Measurements from ENCODE around the gene PCDHGA7. TPM values are rescaled to one million over a fixed set of nuclear protein-coding genes. Genes with fewer than 3 reads are reported as not detected.
"Not testable (repeated sequence)": the region's sequence is repeated elsewhere in the genome, so short reads cannot be mapped to it uniquely, and the experiment has no call there.

PCDHGA7 gene
- under 1 TPM; 0.26 to 0.28 TPM for total RNA-seq

DNA sequence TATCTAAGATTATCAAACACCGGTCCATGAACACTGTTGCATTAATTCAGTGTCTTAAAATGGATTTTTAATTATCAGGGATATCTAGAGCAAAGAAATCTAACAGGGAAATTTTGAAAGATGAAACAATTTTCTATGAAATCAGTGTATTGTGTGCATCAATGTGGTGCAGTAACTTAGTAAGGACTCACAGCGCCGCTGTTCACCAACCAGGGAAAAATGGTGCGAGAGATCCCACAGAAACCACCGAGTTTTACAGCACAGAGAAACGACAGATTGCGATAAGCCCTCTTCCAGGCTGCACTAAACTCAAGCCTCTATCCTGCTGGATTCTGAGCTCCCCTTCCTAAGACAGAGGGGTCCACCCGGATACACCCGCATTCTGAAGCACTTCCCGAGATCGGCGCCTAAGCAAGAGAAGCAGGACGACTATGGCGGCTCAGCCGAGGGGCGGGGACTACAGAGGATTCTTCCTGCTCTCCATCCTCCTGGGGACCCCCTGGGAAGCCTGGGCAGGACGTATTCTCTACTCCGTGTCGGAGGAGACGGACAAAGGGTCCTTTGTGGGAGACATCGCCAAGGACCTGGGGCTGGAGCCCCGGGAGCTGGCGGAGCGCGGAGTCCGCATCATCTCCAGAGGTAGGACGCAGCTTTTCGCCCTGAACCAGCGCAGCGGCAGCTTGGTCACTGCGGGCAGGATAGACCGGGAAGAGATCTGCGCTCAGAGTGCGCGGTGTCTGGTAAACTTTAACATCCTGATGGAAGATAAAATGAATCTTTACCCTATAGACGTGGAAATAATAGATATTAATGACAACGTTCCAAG is at the start of gene PCDHGA7:
PCDHGA7 (plus strand) TSS at position 274 of the 826 bp plus-strand sequence; CDS start at position 432, 158 bp downstream.
- H3K4me1 Mint-ChIP-seq = no peaks in the 10 kb centered on the region

GRCh38 chr5:141338538-141339306 is 43.8 kb upstream of the PCDHGA7 start, which contains the start of gene PCDHGA2:
TSS of gene PCDHGA2 (plus strand) at chr5:141338760.
- peaks cover 60% of the 10 kb centered on the region for H3K27me3 Mint-ChIP-seq
- ATAC-seq (ENCODE audit: low read depth) (no peak), DNase-seq (no peak)
- H3K9me3 Mint-ChIP-seq = peaks cover 15% of the 10 kb centered on the region
- peaks cover 3% of the 10 kb centered on the region for H3K4me1 Mint-ChIP-seq
- no peak within 1 kb of the TSS for H3K27ac Mint-ChIP-seq
- peaks cover 4% of the 10 kb centered on the region for H3K36me3 Mint-ChIP-seq
- peak within 1 kb of the TSS; percentile 28 for H3K4me3 Mint-ChIP-seq
- POLR2A ChIA-PET = interaction anchor here (0.6 to 1.3 kb wide), 3 partner anchors 9 to 115 kb away, joined by 3 to 4 read pairs (median 3); partner anchors contain the start of gene PCDHB14

More for the DNA sequence above, at the start of gene PCDHGA7:
- no peak for DNase-seq
- H3K9me3 Mint-ChIP-seq = peaks cover 14% of the 10 kb centered on the region
- H3K27me3 Mint-ChIP-seq = peaks cover 27% of the 10 kb centered on the region
- no peak within 1 kb of the TSS for H3K27ac Mint-ChIP-seq
- no peaks in the 10 kb centered on the region for H3K36me3 Mint-ChIP-seq
- ATAC-seq (ENCODE audit: low read depth) = no peak
- POLR2A ChIA-PET = no interaction called here
- peak within 1 kb of the TSS; percentile 64 for H3K4me3 Mint-ChIP-seq

DNA sequence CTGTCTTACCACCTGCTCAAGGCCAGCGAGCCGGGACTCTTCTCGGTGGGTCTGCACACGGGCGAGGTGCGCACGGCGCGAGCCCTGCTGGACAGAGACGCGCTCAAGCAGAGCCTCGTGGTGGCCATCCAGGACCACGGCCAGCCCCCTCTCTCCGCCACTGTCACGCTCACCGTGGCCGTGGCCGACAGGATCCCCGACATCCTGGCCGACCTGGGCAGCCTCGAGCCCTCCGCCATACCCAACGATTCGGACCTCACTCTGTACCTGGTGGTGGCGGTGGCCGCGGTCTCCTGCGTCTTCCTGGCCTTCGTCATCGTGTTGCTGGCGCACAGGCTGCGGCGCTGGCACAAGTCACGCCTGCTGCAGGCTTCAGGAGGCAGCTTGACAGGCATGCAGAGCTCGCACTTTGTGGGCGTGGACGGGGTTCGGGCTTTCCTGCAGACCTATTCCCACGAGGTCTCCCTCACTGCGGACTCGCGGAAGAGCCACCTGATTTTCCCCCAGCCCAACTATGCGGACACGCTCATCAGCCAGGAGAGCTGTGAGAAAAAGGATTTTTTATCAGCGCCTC is 41.7 kb upstream of the PCDHGA7 start:
- H3K4me1 Mint-ChIP-seq; ATAC-seq (ENCODE audit: low read depth); H3K4me3 Mint-ChIP-seq; DNase-seq; POLR2A ChIA-PET; H3K36me3 Mint-ChIP-seq; H3K27ac Mint-ChIP-seq: not testable (repeated sequence)
- H3K9me3 Mint-ChIP-seq = peaks cover 20% of the 10 kb centered on the region
- H3K27me3 Mint-ChIP-seq = peaks cover 46% of the 10 kb centered on the region

DNA sequence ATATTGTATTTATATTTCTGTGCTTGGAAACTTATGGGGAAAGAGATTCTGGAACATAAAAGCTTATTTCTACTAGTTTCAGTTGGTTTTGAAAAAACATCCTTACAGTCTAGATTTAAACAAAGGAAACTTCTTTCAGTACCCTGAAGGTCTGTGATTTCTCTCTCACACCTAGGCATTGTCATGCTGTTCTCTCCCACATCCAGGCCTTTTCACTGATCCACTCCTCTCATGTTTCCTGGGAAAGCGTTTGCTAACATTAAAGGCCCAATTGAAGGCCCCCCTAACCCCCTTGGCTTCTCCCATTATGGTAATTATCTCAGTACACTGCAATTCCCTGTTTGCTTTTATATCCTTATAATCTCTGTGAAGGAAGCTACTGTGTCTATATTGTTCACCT is 39.8 kb upstream of the PCDHGA7 start:
- POLR2A ChIA-PET = no interaction called here
- Mint-ChIP-seq H3K9me3 (peaks cover 25% of the 10 kb centered on the region), H3K4me1 (peaks cover 3% of the 10 kb centered on the region), H3K36me3 (peaks cover 4% of the 10 kb centered on the region), H3K4me3 (no peak overlapping the region), H3K27me3 (peaks cover 48% of the 10 kb centered on the region), H3K27ac (no peak overlapping the region)
- ATAC-seq (ENCODE audit: low read depth) (no peak), DNase-seq (no peak)

DNA sequence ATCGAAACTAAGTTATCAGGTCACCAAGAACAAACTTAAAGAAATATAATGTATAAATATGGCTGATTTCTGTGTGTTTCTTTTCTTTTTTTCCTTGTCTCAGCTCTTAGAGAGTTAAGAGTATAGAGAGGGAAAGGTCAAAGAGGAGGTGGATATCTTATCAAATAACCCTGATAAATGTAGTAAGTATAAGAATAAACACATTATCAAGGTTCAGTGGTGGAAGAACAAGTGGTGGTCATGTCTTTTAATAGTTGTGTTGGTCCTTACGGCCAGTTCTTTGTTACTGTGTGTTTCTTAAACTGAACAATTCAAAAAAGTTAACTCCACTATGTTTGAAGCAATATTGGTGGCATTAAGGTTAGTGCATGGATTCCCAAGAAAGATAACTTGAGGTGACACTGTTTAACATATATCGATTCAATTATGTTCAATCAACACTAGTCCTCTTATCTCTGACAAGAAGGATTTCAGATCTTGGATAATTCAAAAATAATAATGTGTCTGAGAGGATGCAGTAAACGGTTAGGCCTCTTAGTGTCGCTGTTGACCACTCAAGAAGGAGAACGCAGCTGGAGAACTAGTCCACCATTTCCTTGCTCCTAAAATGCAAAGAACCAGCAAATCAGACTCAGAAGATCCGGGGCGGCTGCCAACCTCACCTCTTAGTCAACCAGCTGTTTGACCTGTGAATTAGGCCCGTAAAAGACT is 39.1 kb upstream of the PCDHGA7 start, which contains the start of gene PCDHGA3:
PCDHGA3 (plus strand) TSS at position 588 of the 711 bp plus-strand sequence. CDS start 205 bp downstream, outside the sequence.
- no peak for DNase-seq
- H3K36me3 Mint-ChIP-seq = peaks cover 4% of the 10 kb centered on the region
- peak within 1 kb of the TSS; percentile 62 for H3K4me3 Mint-ChIP-seq
- peaks cover 20% of the 10 kb centered on the region for H3K9me3 Mint-ChIP-seq
- H3K4me1 Mint-ChIP-seq = peaks cover 3% of the 10 kb centered on the region
- H3K27me3 Mint-ChIP-seq = peaks cover 42% of the 10 kb centered on the region
- no peak within 1 kb of the TSS for H3K27ac Mint-ChIP-seq
- no peak for ATAC-seq (ENCODE audit: low read depth)
- POLR2A ChIA-PET = no interaction called here

GRCh38 chr5:141343953-141344463 is 38.5 kb upstream of the PCDHGA7 start:
- Mint-ChIP-seq H3K36me3 (peaks cover 4% of the 10 kb centered on the region), H3K4me3 (peak overlapping the region; percentile 62), H3K27ac (no peak overlapping the region), H3K4me1 (peaks cover 1% of the 10 kb centered on the region), H3K9me3 (peaks cover 19% of the 10 kb centered on the region), H3K27me3 (peaks cover 37% of the 10 kb centered on the region)
- ATAC-seq (ENCODE audit: low read depth) (no peak), DNase-seq (no peak)
- POLR2A ChIA-PET = no interaction called here

DNA sequence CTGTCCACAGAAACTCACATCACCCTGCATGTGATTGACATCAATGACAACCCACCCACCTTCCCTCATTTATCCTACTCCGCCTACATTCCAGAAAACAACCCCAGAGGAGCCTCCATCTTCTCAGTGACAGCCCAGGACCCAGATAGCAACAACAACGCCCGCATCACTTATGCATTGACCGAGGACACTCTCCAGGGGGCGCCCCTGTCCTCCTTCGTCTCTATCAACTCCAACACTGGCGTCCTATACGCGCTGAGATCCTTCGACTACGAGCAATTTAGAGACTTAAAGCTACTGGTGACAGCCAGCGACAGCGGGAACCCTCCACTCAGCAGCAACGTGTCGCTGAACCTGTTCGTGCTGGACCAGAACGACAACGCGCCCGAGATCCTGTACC is 37.2 kb upstream of the PCDHGA7 start:
- Mint-ChIP-seq H3K4me1 (peaks cover 1% of the 10 kb centered on the region), H3K9me3 (peaks cover 16% of the 10 kb centered on the region), H3K27ac (peak overlapping the region; percentile 6), H3K36me3 (peaks cover 2% of the 10 kb centered on the region), H3K4me3 (no peak overlapping the region), H3K27me3 (peaks cover 39% of the 10 kb centered on the region)
- ATAC-seq (ENCODE audit: low read depth) = no peak
- POLR2A ChIA-PET = no interaction called here
- no peak for DNase-seq

GRCh38 chr5:141346017-141346416 is 36.5 kb upstream of the PCDHGA7 start:
- peaks cover 16% of the 10 kb centered on the region for H3K9me3 Mint-ChIP-seq
- H3K4me3 Mint-ChIP-seq; H3K27ac Mint-ChIP-seq; DNase-seq; H3K4me1 Mint-ChIP-seq; POLR2A ChIA-PET; ATAC-seq (ENCODE audit: low read depth); H3K36me3 Mint-ChIP-seq: not testable (repeated sequence)
- peaks cover 38% of the 10 kb centered on the region for H3K27me3 Mint-ChIP-seq

- ATAC-seq (ENCODE audit: low read depth) (peak; percentile 66), DNase-seq (no peak)
- peaks cover 15% of the 10 kb centered on the region for H3K9me3 Mint-ChIP-seq
- H3K4me1 Mint-ChIP-seq = no peaks in the 10 kb centered on the region
- no peak within 1 kb of the TSS for H3K27ac Mint-ChIP-seq
- peaks cover 2% of the 10 kb centered on the region for H3K36me3 Mint-ChIP-seq
- peak within 1 kb of the TSS; percentile 54 for H3K4me3 Mint-ChIP-seq
- peaks cover 38% of the 10 kb centered on the region for H3K27me3 Mint-ChIP-seq
- POLR2A ChIA-PET = no interaction called here
Measured at GRCh38 chr5:141349917-141350619, 32.5 kb upstream of the PCDHGA7 start, which contains the start of gene PCDHGB1. TSS of gene PCDHGB1 (plus strand) at chr5:141350099. CDS start at chr5:141350261, 162 bp downstream.

DNA sequence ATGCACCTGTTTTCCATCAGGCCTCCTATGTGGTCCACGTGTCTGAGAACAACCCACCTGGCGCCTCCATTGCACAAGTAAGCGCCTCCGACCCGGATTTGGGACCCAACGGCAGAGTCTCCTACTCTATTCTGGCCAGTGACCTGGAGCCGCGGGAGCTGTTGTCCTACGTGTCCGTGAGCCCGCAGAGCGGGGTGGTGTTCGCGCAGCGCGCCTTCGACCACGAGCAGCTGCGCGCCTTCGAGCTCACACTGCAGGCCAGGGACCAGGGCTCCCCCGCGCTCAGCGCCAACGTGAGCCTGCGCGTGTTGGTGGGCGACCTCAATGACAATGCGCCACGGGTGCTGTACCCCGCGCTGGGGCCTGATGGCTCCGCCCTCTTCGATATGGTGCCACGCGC is 31.0 kb upstream of the PCDHGA7 start:
- Mint-ChIP-seq H3K4me1 (no peaks in the 10 kb centered on the region), H3K27ac (no peak overlapping the region), H3K4me3 (no peak overlapping the region), H3K36me3 (peaks cover 2% of the 10 kb centered on the region), H3K27me3 (peaks cover 43% of the 10 kb centered on the region), H3K9me3 (peaks cover 16% of the 10 kb centered on the region)
- ATAC-seq (ENCODE audit: low read depth) (no peak), DNase-seq (no peak)
- POLR2A ChIA-PET = no interaction called here

DNA sequence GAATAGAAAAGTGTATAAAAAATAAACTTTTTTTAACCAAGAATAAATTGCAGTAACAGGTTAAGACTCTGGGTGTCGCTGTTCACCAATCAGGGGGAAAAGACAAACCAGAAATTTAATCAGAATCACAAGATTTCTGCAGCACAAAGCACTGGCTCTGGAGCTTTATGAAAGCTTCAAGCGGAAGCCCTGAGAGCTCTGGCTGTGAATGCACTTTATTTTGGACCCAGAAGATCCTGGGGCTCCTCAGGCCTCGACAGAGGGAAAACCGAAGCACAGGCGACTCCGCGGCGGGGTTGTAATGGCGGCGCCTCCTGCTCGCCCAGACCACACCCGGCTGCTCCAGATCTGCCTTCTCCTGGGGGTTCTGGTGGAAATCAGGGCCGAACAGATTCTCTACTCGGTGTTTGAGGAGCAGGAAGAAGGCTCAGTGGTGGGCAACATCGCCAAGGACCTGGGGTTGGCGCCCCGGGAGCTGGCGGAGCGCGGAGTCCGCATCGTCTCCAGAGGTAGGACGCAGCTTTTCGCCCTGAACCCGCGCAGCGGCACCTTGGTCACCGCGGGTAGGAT is 27.6 kb upstream of the PCDHGA7 start, which contains the start of gene PCDHGA4:
PCDHGA4 (plus strand) TSS at position 122 of the 570 bp plus-strand sequence; CDS start at position 209, 87 bp downstream.
- DNase-seq = no peak
- POLR2A ChIA-PET = no interaction called here
- H3K36me3 Mint-ChIP-seq = peaks cover 2% of the 10 kb centered on the region
- no peak within 1 kb of the TSS for H3K4me3 Mint-ChIP-seq
- H3K9me3 Mint-ChIP-seq = peaks cover 13% of the 10 kb centered on the region
- peaks cover 42% of the 10 kb centered on the region for H3K27me3 Mint-ChIP-seq
- H3K4me1 Mint-ChIP-seq = peaks cover 1% of the 10 kb centered on the region
- no peak within 1 kb of the TSS for H3K27ac Mint-ChIP-seq
- no peak for ATAC-seq (ENCODE audit: low read depth)

DNA sequence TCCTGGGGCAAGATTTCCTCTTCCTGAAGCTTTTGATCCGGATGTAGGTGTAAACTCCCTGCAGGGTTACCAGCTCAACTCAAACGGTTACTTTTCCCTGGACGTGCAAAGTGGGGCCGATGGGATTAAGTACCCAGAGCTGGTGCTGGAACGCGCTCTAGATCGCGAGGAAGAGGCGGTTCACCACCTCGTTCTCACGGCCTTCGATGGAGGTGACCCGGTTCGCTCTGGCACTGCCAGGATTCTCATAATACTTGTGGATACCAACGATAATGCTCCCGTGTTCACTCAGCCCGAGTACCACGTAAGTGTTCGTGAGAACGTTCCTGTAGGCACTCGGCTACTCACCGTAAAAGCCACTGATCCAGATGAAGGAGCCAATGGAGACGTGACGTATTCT is 26.9 kb upstream of the PCDHGA7 start:
- Mint-ChIP-seq H3K9me3 (peaks cover 14% of the 10 kb centered on the region), H3K27me3 (peaks cover 44% of the 10 kb centered on the region), H3K36me3 (peaks cover 2% of the 10 kb centered on the region), H3K4me3 (no peak overlapping the region), H3K27ac (no peak overlapping the region), H3K4me1 (peaks cover 1% of the 10 kb centered on the region)
- ATAC-seq (ENCODE audit: low read depth) (no peak), DNase-seq (no peak)
- POLR2A ChIA-PET = no interaction called here
